ENCODE data around the gene SDK1. TPM values are rescaled to one million over a fixed set of nuclear protein-coding genes. Genes with fewer than 3 reads are reported as not detected.

Gene SDK1
- total RNA-seq, 6 experiments from 2014 or later = not detected

DNA sequence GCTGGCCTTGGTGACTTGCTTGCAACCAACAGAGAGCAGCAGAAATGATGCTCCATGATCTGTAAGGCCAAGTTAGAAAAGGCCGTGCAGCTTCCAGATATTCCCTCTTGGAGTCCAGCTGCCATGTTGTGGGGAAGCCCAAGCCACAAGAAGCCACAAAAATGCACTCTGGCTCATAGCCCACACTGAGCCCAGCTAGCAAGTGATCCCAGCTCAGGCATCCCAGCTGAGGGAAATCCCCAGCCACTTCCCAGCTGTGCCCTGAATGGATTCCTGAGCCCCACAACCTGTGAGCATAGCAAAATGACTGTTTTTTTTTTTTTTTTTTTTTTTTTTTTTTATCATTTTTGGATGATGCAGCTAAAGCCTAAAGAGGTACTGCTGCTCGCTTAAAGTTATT, 11.1 kb upstream of the SDK1 start:
- Mint-ChIP-seq H3K27me3 (ENCODE audit: insufficient read depth) (peaks cover 3% of the 10 kb centered on the region), H3K4me1 (ENCODE audit: low read depth) (no peaks in the 10 kb centered on the region), H3K27ac (no peak overlapping the region), H3K9me3 (peaks cover 60% of the 10 kb centered on the region), H3K4me3 (no peak overlapping the region), H3K36me3 (ENCODE audit: low read depth) (no peaks in the 10 kb centered on the region)
- TF ChIP-seq, protein P1, sequence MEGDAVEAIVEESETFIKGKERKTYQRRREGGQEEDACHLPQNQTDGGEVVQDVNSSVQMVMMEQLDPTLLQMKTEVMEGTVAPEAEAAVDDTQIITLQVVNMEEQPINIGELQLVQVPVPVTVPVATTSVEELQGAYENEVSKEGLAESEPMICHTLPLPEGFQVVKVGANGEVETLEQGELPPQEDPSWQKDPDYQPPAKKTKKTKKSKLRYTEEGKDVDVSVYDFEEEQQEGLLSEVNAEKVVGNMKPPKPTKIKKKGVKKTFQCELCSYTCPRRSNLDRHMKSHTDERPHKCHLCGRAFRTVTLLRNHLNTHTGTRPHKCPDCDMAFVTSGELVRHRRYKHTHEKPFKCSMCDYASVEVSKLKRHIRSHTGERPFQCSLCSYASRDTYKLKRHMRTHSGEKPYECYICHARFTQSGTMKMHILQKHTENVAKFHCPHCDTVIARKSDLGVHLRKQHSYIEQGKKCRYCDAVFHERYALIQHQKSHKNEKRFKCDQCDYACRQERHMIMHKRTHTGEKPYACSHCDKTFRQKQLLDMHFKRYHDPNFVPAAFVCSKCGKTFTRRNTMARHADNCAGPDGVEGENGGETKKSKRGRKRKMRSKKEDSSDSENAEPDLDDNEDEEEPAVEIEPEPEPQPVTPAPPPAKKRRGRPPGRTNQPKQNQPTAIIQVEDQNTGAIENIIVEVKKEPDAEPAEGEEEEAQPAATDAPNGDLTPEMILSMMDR (IDR thresholded peaks at IDR 0.05) = no peak
- DNase-seq = no peak

DNA sequence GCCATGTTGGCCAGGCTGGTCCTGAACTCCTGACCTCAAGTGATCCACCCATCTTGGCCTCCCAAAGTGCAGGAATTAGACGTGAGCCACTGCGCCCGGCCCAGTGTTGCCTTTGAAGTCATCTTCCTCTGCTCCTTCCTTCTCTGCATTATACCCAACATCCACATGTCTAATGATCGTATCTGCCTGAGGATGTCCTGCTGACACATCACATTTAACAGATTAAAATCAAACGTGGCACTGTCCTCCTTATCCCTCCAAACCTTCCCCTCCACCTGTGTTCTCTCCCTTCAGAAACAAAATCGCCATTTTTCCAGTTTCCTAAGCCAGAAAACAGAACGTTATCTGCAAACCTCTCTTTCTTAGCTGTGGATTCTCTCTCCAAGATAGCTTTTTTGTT, 8.4 kb upstream of the SDK1 start:
- no peaks in the 10 kb centered on the region for H3K4me1 Mint-ChIP-seq (ENCODE audit: low read depth)
- no peak overlapping the region for H3K4me3 Mint-ChIP-seq
- H3K27ac Mint-ChIP-seq = no peak overlapping the region
- peaks cover 62% of the 10 kb centered on the region for H3K9me3 Mint-ChIP-seq
- TF ChIP-seq, protein P1 (IDR thresholded peaks at IDR 0.05) = no peak
- no peaks in the 10 kb centered on the region for H3K36me3 Mint-ChIP-seq (ENCODE audit: low read depth)
- peaks cover 3% of the 10 kb centered on the region for H3K27me3 Mint-ChIP-seq (ENCODE audit: insufficient read depth)
- DNase-seq = no peak

DNA sequence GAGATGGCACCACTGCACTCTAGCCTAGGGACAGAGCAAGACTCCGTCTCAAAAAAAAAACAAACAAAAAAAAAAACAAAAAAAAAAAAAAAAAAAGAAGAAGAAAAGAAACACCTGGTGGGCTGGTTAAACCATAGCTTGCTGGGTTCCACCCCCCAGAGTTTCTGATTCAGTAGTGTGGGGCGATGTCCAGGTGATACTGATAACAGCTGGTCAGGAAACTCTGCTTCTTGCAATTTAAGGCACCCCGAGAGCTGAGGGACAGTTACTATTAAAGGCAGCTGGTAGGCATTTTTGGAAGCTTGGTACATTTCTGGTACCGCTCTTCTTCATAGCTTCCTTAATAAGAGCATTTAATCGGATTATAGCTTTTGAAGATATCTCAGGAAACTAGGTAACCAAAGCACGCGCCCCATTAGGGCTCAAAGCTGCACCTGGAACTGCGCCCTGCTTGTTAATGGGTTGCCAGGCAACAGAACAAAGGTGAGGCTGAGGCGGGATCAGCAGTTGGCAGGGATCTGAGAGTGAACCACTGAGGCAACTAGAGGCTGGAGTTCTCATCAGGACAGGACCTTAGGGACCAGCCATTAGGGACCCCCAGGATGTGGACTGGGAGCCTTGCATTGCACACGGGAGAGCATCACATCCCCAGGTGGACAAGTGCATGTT, 6.5 kb upstream of the SDK1 start:
- H3K36me3 Mint-ChIP-seq (ENCODE audit: low read depth) = no peaks in the 10 kb centered on the region
- TF ChIP-seq, protein P1 (IDR thresholded peaks at IDR 0.05) = no peak
- H3K27me3 Mint-ChIP-seq (ENCODE audit: insufficient read depth) = peaks cover 3% of the 10 kb centered on the region
- peaks cover 49% of the 10 kb centered on the region for H3K9me3 Mint-ChIP-seq
- no peaks in the 10 kb centered on the region for H3K4me1 Mint-ChIP-seq (ENCODE audit: low read depth)
- no peak for DNase-seq
- H3K4me3 Mint-ChIP-seq = no peak overlapping the region
- H3K27ac Mint-ChIP-seq = no peak overlapping the region

DNA sequence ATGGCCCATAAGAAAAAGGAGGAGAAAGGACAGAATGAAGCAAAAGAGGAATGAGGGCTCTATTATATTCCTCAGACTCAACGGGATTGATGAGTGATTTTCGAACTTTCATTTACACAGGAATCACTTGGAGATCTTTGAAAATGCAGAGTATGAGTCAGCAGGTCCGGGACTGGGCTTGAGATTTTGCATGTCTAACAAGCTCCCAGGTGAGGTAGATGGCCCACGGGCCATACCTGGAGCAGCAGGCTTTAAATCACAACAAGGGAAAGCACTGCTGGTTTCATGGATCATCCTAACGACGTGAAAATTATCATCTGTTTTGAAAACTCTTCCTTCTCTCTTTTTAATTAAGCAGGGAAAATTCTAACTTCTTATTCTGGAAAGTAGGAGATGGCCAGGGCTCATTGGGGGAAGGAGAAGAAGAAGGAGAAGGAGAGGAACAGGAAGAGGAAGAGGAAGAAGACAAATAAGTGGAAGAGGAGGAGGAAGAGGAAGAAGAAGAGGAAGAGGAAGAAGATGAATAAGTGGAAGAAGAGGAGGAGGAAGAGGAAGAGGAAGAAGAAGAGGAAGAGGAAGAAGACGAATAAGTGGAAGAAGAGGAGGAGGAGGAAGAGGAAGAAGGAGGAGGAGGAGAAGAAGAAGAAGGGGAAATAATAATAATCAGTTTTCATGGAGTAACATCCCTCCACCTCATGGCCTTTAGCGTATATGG, 3.8 kb upstream of the SDK1 start:
- no peak for DNase-seq
- Mint-ChIP-seq H3K27me3 (ENCODE audit: insufficient read depth) (peaks cover 3% of the 10 kb centered on the region; the same call in 1 of the 2 replicates), H3K36me3 (ENCODE audit: low read depth) (no peaks in the 10 kb centered on the region), H3K4me3 (no peak overlapping the region), H3K9me3 (peaks cover 44% of the 10 kb centered on the region), H3K27ac (no peak overlapping the region), H3K4me1 (ENCODE audit: low read depth) (no peaks in the 10 kb centered on the region)
- TF ChIP-seq, protein P1 (IDR thresholded peaks at IDR 0.05) = no peak

DNA sequence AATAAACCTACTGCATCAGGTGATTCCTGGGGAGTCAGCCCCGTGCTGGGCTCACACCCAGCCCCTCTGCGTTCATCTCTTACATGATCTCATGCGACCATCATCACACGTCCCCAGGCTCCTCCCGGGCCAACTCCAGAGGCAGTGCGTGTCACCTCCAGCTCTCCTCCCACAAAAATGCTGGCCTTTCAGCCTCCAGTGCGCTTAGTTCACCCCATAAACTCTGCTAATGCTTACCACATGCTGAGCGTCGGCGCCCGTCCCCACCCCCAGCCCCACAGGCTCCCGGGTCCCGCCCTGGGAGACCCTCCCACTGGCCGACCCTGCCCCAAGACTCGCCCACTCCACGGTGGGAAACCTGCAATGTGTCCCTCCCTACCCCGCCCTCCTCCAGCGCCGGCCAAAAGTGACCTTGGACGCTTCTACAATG, 816 bp upstream of the SDK1 start:
- Mint-ChIP-seq H3K27me3 (ENCODE audit: insufficient read depth) (peaks cover 5% of the 10 kb centered on the region; the same call in 1 of the 2 replicates), H3K27ac (no peak overlapping the region), H3K36me3 (ENCODE audit: low read depth) (no peaks in the 10 kb centered on the region), H3K9me3 (peaks cover 27% of the 10 kb centered on the region), H3K4me1 (ENCODE audit: low read depth) (no peaks in the 10 kb centered on the region), H3K4me3 (no peak overlapping the region)
- TF ChIP-seq, protein P1 (IDR thresholded peaks at IDR 0.05) = no peak
- no peak for DNase-seq
